ENCODE measurements around the gene EHBP1L1.

EHBP1L1 gene

DNA sequence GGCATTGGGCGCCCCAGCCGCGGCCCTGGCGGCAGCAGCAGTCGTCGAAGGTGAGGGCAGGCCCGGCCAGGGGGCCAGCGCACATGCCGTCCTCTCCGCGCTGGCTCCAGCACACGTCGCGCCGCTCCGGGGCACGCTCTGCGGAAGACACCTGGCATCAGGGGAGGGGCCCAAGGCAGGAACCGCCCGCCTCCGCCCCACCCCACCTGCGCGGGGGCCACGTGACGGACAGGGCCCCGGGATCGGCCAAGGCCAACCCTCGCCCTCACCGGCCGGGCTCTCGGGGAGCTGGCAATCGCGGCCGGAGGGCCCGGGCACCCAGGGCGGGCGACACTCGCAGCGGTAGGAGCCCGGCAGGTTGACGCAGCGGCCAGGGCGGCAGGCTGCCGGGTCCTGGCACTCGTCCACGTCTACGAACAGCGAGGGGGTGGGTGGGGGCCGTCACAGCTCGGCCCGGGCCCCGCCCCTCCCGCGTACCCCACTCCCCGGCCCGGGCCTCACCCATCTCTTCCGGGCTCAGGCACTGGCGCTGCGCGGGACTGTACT, 36.0 kb upstream of the EHBP1L1 start:
- DNase-seq, result no peak
- H4K91ac ChIP-seq (ENCODE audit: low read length), result peak overlapping the region; percentile 83
- H4K8ac ChIP-seq (ENCODE audit: low read length), result peak overlapping the region; percentile 88
- no peaks in the 10 kb centered on the region for H3K9me3 ChIP-seq (ENCODE audit: control insufficient read depth, low read length)
- H2BK120ac ChIP-seq (ENCODE audit: low read depth, low read length), result no peak overlapping the region
- peak overlapping the region; percentile 6 for H2AFZ ChIP-seq (ENCODE audit: low read depth, low read length)
- H2AK5ac ChIP-seq (ENCODE audit: low read length, severe bottlenecking), result peak overlapping the region; percentile 46
- H2BK5ac ChIP-seq (ENCODE audit: low read depth, low read length, poor library complexity, severe bottlenecking), result no peak overlapping the region
- H3K9ac ChIP-seq (ENCODE audit: low read length), result peak overlapping the region; percentile 86
- H2BK12ac ChIP-seq (ENCODE audit: low read length in 2 of 2), result peak overlapping the region; percentile 15 to 75
- WGBS, result 7% methylated on average over 44 of the region's 60 CpGs
- peak overlapping the region in 1 of 2 experiments; percentile 48 for H3K23ac ChIP-seq (ENCODE audit: low read length in 2 of 2)
- H3K4me2 ChIP-seq (ENCODE audit: low read length, poor library complexity, severe bottlenecking), result peak overlapping the region; percentile 60
- peak overlapping the region in 1 of 2 experiments; percentile 50 for H3K14ac ChIP-seq (ENCODE audit: low read length in 2 of 2)
- no peaks in the 10 kb centered on the region for H3K27me3 ChIP-seq (ENCODE audit: control insufficient read depth in 1 of 2, insufficient read depth in 1 of 2, low read length in 2 of 2)
- H3K18ac ChIP-seq (ENCODE audit: low read depth in 1 of 2, low read length in 2 of 2), result peak overlapping the region; percentile 17 to 92
- peaks cover 30% of the 10 kb centered on the region for H3K4me1 ChIP-seq (ENCODE audit: control insufficient read depth, insufficient read depth, low read depth, low read length)
- peaks cover 5% of the 10 kb centered on the region for H3K79me1 ChIP-seq (replicated peaks; ENCODE audit: low read length, poor library complexity, severe bottlenecking)
- peak overlapping the region; percentile 50 for H3K27ac ChIP-seq (ENCODE audit: low read length, poor library complexity, severe bottlenecking)
- peaks cover 64 to 73% of the 10 kb centered on the region in 2 experiments for H3K36me3 ChIP-seq (ENCODE audit: control insufficient read depth in 1 of 2, insufficient read depth in 2 of 2, low read depth in 1 of 2, low read length in 2 of 2)
- H2BK15ac ChIP-seq (ENCODE audit: low read depth, poor library complexity, severe bottlenecking), result peak overlapping the region; percentile 83
- peak overlapping the region; percentile 33 to 41 for H3K4ac ChIP-seq (ENCODE audit: low read depth in 1 of 2, low read length in 2 of 2)
- H3K4me3 ChIP-seq (ENCODE audit: insufficient read depth in 1 of 2, low read depth in 1 of 2, low read length in 2 of 2), result peak overlapping the region; percentile 51 to 81

DNA sequence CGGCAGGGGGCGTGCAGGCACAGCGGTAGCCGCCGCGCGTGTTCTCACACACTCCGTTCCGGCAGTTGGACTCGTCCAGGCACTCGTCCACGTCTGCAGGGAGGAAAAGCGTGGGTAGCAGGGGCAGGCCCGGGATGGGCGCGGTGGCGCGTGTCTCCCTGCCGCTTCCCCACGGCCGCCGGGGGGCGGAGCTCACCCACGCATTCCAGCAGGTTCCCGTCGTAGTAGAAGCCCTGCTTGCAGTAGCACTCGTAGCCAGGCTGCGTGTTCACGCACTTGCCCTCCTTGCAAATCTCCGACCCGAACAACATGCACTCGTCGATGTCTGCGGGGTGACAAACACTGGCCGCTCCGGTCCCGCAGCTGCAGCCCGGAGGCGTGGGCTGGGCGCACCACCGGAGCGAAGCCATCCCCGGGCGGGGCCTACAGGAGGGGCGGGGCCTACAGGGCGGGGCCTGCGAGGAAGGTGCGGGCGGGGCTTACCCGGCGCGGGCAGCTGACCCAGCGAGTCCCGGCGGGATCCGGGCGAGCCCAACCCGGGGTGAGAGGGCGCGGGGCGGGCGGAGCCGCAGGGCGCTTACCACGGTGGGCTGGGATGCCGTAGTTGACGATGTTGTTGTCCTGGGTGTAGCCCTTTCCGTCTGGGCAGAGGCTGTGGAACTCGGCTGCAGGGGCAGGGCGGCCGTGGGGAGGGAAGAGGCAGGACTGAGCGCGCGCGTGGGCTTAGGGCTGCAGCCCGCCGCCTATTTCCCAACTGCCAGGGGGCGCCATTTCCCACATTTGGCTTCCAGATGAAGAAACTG, 35.4 kb upstream of the EHBP1L1 start:
- peak overlapping the region in 1 of 2 experiments; percentile 0 for H3K23ac ChIP-seq (ENCODE audit: low read length in 2 of 2)
- H4K8ac ChIP-seq (ENCODE audit: low read length), result peak overlapping the region; percentile 89
- peak overlapping the region; percentile 66 to 92 for H3K18ac ChIP-seq (ENCODE audit: low read depth in 1 of 2, low read length in 2 of 2)
- H4K91ac ChIP-seq (ENCODE audit: low read length), result peak overlapping the region; percentile 72
- H3K36me3 ChIP-seq (ENCODE audit: control insufficient read depth in 1 of 2, insufficient read depth in 2 of 2, low read depth in 1 of 2, low read length in 2 of 2), result peaks cover 64 to 73% of the 10 kb centered on the region in 2 experiments
- peak overlapping the region in 1 of 2 experiments; percentile 95 for H3K14ac ChIP-seq (ENCODE audit: low read length in 2 of 2)
- H3K4me2 ChIP-seq (ENCODE audit: low read length, poor library complexity, severe bottlenecking), result peak overlapping the region; percentile 60
- peak; percentile 90 for DNase-seq
- peak overlapping the region; percentile 86 for H3K9ac ChIP-seq (ENCODE audit: low read length)
- no peaks in the 10 kb centered on the region for H3K27me3 ChIP-seq (ENCODE audit: control insufficient read depth in 1 of 2, insufficient read depth in 1 of 2, low read length in 2 of 2)
- H3K4me1 ChIP-seq (ENCODE audit: control insufficient read depth, insufficient read depth, low read depth, low read length), result peaks cover 30% of the 10 kb centered on the region
- H2BK15ac ChIP-seq (ENCODE audit: low read depth, poor library complexity, severe bottlenecking), result peak overlapping the region; percentile 32
- H2BK5ac ChIP-seq (ENCODE audit: low read depth, low read length, poor library complexity, severe bottlenecking), result no peak overlapping the region
- WGBS, result under 1% methylated on average over 77 of the region's 78 CpGs
- peak overlapping the region; percentile 50 for H2BK120ac ChIP-seq (ENCODE audit: low read depth, low read length)
- H3K4me3 ChIP-seq (ENCODE audit: insufficient read depth in 1 of 2, low read depth in 1 of 2, low read length in 2 of 2), result peak overlapping the region; percentile 60 to 81
- H3K27ac ChIP-seq (ENCODE audit: low read length, poor library complexity, severe bottlenecking), result peak overlapping the region; percentile 55
- H2AFZ ChIP-seq (ENCODE audit: low read depth, low read length), result peak overlapping the region; percentile 20
- H2AK5ac ChIP-seq (ENCODE audit: low read length, severe bottlenecking), result no peak overlapping the region
- H3K9me3 ChIP-seq (ENCODE audit: control insufficient read depth, low read length), result no peaks in the 10 kb centered on the region
- peak overlapping the region; percentile 77 to 85 for H3K4ac ChIP-seq (ENCODE audit: low read depth in 1 of 2, low read length in 2 of 2)
- H2BK12ac ChIP-seq (ENCODE audit: low read length in 2 of 2), result peak overlapping the region; percentile 51 to 85
- H3K79me1 ChIP-seq (replicated peaks; ENCODE audit: low read length, poor library complexity, severe bottlenecking), result peaks cover 5% of the 10 kb centered on the region

DNA sequence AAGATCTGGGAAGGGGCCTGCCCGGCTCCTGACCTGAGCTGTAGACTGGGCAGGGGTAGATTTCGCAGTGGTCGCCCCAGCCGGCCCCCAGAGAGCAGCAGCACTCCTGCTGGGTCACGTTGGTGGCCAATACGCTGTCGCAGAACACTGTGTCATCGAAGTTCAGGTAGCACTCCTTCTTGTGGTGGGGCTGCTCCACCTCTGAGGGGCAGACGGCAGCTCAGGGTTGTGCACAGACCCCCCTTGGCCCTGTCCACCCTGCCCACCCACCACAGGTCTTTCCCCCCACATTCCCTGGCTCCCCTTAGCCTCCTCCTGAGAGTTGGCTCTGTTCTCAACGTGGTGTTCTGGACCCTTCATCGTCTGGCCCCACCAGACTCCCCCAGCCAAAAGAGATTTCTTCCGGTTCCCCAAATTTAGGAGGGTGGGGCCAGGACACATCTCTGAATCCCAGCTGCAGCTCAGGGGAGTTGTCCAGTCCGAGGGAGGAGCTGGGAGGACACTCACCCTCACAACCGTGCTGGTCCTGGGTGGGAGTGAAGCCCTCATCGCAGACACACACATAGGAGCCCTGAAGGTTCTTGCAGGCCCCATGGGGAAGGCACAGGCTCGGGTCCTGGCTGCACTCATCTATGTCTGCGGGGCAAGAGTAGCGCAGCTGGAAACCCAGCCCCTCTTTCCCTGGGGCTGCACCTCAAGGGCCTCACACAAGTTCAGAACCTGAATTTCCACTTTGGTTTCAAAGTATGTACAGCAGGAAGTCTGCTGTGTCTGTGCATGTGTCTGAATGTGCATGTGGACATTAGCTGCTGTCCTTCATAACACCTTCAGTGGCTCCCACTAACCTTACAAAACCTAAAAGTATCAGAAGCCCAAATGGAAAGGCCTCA, 34.5 kb upstream of the EHBP1L1 start:
- Histone ChIP-seq H3K18ac (ENCODE audit: low read depth in 1 of 2, low read length in 2 of 2) (peak overlapping the region; percentile 37 to 67), H3K27me3 (ENCODE audit: control insufficient read depth in 1 of 2, insufficient read depth in 1 of 2, low read length in 2 of 2) (no peaks in the 10 kb centered on the region), H3K4ac (ENCODE audit: low read depth in 1 of 2, low read length in 2 of 2) (peak overlapping the region; percentile 34 to 85), H3K79me1 (replicated peaks; ENCODE audit: low read length, poor library complexity, severe bottlenecking) (peaks cover 3% of the 10 kb centered on the region), H3K9ac (ENCODE audit: low read length) (peak overlapping the region; percentile 86), H3K14ac (ENCODE audit: low read length in 2 of 2) (peak overlapping the region in 1 of 2 experiments; percentile 19), H3K27ac (ENCODE audit: low read length, poor library complexity, severe bottlenecking) (peak overlapping the region; percentile 55), H3K23ac (ENCODE audit: low read length in 2 of 2) (no peak overlapping the region), H2AK5ac (ENCODE audit: low read length, severe bottlenecking) (no peak overlapping the region), H2BK120ac (ENCODE audit: low read depth, low read length) (peak overlapping the region; percentile 50), H3K4me1 (ENCODE audit: control insufficient read depth, insufficient read depth, low read depth, low read length) (peaks cover 33% of the 10 kb centered on the region), H3K36me3 (ENCODE audit: control insufficient read depth in 1 of 2, insufficient read depth in 2 of 2, low read depth in 1 of 2, low read length in 2 of 2) (peaks cover 64 to 71% of the 10 kb centered on the region in 2 experiments), H3K4me2 (ENCODE audit: low read length, poor library complexity, severe bottlenecking) (peak overlapping the region; percentile 60), H2AFZ (ENCODE audit: low read depth, low read length) (peak overlapping the region; percentile 3), H4K91ac (ENCODE audit: low read length) (peak overlapping the region; percentile 87), H2BK15ac (ENCODE audit: low read depth, poor library complexity, severe bottlenecking) (peak overlapping the region; percentile 33), H4K8ac (ENCODE audit: low read length) (peak overlapping the region; percentile 92), H2BK5ac (ENCODE audit: low read depth, low read length, poor library complexity, severe bottlenecking) (no peak overlapping the region), H2BK12ac (ENCODE audit: low read length in 2 of 2) (peak overlapping the region; percentile 40), H3K9me3 (ENCODE audit: control insufficient read depth, low read length) (no peaks in the 10 kb centered on the region), H3K4me3 (ENCODE audit: insufficient read depth in 1 of 2, low read depth in 1 of 2, low read length in 2 of 2) (peak overlapping the region; percentile 16 to 81)
- WGBS, result 58% methylated on average over 18 of the region's 18 CpGs
- DNase-seq, result no peak

Data from mesenchymal stem cell (in vitro differentiated cells and primary cell).